ENCODE measurements around the gene ELOB. TPM values are rescaled to one million over a fixed set of nuclear protein-coding genes. Genes with fewer than 3 reads are reported as not detected.

The ELOB gene
- total RNA-seq, 1 donor from 2014 or later: 274 TPM

DNA sequence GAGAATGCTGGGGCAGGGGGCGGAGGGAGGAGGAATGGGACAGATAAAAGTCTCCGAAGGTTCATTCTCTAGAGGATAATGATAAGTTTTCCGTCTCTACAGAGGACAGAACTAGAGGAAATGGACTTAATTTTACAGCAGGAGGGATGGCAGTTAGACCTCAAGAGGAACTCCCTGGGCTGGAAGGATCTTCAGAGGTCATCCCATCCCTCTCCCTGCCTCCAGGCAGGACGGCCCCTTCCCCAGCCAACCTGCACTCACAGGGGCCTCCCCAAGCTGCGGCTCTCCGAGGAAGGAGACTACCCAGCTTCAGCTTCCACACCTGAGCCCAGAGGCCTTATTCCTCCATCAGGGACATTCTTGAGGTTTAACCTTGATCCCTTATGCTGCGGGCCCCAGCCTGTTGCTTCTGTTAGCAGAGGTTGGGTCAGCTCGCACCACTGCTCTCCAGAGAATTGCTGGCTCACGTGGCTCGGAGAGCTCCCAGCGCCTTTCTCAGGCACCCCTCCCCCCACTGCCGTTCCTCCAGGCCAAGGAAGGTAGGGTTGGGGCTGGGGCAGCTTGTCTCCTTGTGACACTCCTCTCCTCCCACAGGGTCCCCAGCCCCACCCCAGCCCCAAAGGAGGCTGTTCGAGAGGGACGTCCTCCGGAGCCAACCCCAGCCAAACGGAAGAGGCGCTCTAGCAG is 8.5 kb downstream of the ELOB start:
- DNase-seq (ENCODE audit: low spot score): no peak

DNA sequence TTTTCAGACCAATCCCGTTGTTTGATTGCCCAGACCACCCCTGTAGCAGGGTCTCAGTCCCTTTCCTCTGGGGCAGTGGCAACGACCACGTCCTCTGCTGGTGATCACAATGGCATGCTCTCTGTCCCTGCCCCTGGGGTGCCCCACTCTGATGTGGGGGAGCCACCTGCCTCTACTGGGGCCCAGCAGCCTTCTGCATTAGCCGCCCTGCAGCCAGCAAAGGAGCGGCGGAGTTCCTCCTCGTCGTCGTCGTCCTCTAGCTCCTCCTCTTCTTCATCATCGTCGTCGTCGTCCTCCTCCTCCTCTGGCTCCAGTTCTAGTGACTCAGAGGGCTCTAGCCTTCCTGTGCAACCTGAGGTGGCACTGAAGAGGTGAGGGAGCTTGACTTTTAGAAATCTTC is 9.2 kb downstream of the ELOB start:
- no peak for DNase-seq (ENCODE audit: low spot score)

DNA sequence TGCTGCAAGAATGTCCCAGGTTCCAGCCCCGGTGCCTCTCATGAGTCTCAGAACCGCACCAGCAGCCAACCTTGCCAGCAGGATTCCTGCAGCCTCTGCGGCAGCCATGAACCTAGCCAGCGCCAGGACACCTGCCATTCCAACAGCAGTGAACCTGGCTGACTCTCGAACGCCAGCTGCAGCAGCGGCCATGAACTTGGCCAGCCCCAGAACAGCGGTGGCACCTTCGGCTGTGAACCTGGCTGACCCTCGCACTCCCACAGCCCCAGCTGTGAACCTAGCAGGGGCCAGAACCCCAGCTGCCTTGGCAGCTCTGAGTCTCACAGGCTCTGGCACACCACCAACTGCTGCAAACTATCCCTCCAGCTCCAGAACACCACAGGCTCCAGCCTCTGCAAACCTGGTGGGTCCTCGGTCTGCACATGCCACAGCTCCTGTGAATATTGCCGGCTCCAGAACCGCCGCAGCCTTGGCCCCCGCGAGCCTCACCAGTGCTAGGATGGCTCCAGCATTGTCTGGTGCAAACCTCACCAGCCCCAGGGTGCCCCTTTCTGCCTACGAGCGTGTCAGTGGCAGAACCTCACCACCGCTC is 9.8 kb downstream of the ELOB start:
- DNase-seq (ENCODE audit: low spot score): no peak

DNA sequence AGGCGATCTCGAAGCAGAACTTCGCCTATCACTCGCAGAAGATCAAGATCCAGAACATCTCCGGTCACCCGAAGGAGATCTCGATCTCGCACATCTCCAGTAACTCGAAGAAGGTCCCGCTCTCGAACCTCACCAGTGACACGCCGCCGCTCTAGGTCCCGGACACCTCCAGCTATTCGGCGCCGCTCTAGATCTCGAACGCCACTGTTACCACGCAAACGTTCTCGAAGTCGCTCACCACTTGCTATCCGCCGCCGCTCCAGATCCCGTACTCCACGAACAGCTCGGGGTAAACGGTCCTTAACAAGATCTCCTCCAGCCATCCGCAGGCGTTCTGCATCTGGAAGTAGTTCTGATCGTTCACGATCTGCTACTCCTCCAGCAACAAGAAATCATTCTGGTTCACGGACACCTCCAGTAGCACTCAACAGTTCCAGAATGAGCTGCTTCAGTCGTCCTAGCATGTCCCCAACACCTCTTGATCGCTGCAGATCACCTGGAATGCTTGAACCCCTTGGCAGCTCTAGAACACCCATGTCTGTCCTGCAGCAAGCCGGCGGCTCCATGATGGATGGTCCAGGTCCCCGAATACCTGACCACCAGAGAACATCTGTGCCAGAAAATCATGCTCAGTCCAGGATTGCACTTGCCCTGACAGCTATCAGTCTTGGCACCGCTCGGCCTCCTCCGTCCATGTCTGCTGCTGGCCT is 10.5 kb downstream of the ELOB start:
- no peak for DNase-seq (ENCODE audit: low spot score)

DNA sequence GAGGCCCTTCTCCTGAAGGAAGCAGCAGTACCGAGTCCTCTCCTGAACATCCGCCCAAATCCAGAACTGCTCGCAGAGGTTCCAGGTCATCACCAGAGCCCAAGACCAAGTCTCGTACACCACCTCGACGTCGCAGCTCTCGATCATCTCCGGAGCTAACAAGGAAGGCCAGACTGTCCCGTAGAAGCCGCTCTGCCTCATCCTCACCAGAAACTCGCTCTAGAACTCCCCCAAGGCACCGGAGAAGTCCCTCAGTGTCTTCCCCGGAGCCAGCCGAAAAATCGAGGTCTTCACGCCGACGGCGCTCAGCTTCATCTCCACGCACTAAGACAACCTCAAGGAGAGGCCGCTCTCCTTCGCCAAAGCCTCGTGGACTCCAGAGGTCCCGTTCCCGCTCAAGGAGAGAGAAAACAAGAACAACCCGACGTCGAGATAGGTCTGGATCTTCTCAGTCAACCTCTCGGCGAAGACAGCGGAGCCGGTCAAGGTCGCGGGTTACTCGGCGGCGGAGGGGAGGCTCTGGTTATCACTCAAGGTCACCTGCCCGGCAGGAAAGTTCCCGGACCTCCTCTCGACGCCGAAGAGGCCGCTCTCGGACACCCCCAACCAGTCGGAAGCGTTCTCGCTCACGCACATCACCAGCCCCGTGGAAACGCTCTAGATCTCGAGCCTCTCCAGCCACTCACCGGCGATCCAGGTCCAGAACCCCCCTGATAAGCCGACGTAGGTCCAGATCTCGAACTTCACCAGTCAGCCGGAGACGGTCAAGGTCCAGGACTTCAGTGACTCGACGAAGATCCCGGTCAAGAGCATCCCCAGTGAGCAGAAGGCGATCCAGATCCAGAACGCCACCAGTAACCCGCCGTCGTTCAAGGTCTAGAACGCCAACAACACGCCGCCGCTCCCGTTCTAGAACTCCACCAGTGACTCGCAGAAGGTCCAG is 11.3 kb downstream of the ELOB start:
- DNase-seq (ENCODE audit: low spot score): no peak

DNA sequence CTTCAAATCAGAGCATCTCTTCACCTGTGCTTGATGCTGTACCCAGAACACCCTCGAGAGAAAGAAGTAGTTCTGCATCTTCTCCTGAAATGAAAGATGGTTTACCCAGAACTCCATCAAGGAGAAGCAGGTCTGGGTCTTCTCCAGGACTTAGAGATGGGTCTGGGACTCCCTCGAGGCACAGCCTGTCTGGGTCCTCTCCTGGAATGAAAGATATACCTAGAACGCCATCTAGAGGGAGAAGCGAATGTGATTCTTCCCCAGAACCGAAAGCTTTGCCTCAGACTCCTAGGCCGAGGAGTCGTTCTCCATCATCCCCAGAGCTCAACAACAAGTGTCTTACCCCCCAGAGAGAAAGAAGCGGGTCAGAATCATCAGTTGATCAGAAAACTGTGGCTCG is 12.4 kb downstream of the ELOB start:
- DNase-seq (ENCODE audit: low spot score): no peak

DNA sequence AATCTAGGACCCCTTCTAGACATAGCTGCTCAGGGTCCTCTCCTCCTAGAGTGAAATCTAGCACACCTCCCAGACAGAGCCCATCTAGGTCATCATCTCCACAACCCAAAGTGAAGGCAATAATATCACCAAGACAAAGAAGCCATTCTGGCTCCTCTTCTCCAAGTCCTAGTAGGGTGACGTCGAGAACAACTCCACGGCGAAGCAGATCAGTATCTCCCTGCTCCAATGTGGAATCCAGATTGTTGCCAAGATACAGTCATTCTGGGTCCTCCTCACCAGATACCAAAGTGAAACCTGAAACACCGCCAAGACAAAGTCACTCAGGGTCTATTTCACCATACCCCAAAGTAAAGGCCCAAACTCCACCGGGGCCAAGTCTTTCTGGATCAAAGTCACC is 13.9 kb downstream of the ELOB start:
- no peak for DNase-seq (ENCODE audit: low spot score)

DNA sequence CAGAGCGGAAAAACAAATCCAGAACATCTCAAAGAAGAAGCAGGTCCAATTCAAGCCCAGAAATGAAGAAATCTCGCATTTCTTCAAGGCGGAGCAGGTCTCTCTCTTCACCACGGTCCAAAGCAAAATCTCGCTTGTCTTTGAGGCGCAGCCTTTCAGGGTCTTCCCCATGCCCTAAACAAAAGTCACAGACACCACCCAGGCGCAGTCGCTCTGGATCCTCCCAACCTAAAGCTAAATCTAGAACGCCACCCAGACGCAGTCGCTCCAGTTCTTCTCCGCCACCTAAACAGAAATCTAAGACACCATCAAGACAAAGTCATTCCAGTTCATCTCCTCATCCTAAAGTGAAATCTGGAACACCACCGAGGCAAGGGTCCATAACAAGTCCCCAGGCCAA is 14.4 kb downstream of the ELOB start:
- DNase-seq (ENCODE audit: low spot score): no peak

DNA sequence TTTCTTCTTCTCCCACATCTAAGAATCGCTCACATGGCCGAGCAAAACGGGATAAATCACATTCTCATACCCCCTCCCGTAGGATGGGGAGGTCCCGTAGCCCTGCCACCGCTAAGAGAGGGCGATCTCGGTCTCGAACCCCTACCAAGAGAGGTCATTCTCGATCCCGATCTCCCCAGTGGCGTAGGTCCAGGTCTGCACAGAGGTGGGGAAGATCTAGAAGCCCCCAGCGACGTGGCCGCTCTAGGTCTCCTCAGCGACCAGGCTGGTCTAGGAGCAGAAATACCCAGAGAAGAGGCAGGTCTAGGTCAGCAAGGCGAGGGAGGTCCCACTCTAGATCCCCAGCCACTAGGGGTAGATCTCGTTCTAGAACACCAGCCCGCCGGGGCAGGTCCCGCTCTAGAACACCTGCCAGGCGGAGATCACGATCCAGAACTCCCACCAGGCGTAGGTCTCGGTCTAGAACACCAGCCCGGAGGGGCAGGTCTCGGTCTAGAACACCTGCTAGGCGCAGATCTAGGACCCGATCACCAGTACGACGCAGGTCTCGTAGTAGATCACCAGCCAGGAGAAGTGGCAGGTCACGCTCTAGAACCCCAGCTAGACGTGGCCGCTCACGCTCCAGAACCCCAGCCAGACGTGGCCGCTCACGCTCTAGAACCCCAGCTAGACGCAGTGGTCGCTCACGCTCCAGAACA is 15.0 kb downstream of the ELOB start:
- DNase-seq (ENCODE audit: low spot score): no peak

DNA sequence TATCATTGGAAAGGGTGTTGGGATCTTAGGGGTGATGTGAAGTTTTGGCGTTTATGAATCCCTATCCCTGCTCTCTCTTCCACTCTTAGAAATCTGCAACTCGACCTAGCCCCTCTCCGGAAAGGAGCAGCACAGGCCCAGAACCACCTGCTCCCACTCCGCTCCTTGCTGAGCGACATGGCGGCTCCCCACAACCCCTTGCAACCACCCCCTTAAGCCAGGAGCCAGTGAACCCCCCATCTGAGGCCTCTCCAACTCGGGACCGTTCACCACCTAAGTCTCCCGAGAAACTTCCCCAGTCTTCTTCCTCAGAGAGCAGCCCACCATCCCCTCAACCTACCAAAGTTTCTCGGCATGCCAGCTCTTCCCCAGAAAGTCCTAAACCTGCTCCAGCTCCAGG is 15.6 kb downstream of the ELOB start:
- DNase-seq (ENCODE audit: low spot score): no peak

DNA sequence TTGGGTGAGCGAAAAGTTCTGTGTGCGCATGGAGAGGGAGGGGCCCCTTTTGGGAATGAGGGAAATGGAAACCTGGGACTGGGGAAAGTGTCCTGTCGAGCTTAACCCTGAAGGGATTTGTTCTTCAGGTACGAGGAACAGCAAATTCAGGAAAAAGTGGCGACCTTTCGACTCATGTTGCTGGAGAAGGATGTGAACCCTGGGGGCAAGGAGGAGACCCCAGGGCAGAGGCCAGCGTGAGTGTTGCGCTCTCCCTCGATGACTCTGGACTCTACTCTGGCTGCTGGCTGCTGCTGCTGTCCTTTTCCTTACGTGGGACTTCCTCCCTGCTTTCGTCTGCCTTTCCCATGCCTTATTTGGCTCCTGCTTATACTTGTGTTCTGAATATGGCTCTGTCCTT is 19.7 kb downstream of the ELOB start:
- DNase-seq (ENCODE audit: low spot score): no peak

DNA sequence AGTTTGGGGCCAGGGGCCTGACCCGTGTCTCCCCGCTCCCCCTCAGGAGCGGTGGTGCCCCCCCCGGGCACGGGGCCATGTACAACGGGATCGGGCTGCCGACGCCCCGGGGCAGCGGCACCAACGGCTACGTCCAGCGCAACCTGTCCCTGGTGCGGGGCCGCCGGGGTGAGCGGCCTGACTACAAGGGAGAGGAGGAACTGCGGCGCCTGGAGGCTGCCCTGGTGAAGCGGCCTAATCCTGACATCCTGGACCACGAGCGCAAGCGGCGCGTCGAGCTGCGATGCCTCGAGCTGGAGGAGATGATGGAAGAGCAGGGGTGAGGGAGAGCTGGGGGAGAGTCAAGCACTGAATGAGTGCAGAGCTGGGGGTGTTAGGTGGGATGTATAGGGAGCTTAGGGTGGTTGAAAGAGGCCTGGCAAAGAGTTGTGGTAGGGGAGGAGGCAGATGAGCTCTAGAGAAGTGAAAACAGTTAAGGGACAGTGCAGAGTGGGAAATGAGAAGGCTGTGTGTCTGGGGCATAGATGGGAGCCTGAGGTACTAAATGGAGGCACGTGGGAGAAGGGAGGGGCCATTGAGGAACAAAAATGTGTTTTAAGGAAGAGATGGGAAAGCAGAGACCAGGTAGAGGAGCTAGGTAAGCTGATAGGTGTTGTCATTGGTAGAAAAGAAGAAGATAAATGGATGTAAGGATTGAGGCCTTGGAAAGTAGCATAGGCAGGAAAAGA is 20.6 kb downstream of the ELOB start:
- no peak for DNase-seq (ENCODE audit: low spot score)

DNA sequence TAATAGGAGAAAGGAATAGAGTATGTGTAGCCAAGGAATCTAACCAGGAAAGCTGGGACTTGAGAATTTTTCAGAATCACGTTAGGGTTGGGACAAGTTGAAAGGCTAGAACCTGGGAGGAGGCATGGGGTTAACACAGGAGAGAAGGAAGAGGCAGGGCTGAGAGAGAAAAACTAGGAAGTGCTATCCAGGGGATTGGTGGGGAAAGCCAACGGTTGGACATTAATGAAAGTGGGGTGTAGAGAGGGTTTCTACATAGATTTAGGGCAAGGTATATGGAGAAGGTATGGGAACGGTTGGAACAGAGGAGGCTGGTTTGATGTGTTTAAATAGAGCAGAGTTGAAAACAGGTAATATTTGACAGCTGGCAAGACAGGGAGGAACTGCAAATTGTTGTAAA is 21.9 kb downstream of the ELOB start:
- no peak for DNase-seq (ENCODE audit: low spot score)

DNA sequence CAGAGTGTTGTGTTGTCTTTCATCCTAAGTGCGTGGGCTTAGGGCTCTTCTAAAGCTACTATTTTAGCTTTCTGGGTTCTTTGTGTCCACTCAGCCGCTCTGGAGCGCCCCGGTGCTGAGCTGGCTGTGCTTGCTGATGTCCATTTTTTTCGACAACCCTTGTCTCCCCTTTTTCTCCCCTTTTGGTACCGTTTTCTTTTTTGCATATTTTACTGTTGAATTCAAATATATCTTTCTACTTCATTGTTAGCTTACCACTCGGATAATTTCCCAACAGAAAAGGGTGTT is 23.4 kb downstream of the ELOB start:
- DNase-seq (ENCODE audit: low spot score): no peak

DNA sequence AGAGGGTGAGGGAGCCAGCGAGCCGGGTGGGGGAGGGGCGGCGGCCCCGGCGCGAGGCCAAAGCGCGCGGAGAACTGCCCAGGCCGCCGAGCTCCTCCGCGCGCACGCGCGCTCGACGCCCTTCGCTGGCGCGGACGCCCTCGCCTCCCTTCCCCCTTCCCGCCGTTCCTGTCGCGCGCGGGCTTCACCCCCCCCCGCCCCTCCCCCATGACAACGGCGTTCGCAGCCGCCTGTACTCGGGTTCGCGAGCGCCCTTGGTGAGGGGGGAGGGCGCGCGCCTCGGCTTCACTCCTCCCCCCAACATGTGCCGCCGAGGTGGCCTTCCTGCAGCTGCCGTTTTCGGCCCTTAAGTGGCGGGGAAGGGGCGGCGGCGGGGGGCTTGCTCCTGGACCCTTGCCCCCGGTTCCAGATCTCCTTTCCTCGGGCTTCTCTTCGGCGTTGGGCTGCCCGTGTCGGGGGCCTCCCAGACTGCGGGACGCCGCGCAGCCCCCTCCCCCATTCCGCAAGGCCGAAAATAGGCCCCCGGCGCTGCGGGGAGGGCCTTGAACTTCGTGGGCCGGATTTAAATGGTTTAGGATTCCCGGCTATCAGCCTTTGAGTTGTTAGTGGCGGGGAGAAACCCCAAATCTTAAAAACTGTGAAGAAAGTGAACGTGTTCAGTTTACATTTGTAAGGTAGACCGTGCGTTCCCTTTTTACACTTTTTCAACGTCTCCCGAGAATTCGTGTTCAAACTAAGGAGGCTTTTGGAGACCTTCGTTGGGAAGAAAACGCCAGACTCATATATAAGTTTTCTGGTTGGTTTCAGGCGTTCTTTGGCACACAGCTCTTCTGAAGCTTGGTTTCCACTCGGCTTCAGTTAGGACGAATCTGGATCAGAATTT is 24.0 kb downstream of the ELOB start:
- DNase-seq (ENCODE audit: low spot score): peak; percentile 87

DNA sequence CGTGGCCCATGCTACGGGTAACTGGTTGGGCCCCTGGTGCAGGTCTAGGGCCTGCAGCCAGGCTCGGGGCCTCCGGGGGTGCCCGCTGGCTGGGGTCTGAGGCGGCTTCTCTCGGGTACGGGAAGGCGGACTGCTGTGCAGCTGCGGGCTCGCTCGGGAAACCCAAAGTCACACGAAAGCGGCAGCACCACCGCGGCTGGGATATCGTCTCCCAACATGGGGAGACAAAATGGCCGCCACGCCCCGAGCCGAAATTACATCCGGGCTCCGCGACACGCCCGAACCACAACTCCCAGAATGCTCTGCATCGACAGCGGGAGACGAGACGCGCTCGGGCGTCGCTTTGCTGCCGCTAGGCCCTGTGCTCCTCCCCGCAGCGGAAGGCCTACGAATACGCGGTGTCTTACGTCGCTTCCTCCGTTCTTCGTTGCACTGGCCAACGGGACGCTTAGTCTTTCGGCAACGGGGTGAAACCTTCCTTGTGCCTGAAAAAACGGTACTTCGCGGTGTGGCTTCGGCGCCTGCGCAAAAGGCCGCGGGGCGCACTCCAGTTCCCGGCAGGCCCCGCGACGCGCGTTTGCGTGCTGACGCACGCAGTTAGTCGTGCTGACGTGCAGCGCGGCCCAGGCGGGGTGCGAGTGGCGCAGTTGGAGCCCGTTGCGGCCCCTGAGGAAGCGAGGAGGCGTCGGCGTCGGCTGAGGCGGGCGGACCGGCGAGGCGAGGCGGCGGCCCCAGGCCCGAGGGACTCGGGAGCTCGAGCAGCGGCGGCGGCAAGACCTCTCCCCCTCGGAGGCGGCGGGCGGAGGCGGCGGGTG is 24.8 kb downstream of the ELOB start, which contains the start of gene SRRM2:
TSS of gene SRRM2 (plus strand) at position 604 of the 815 bp plus-strand sequence. CDS start 3,727 bp downstream, outside the sequence.
- DNase-seq (ENCODE audit: low spot score): peak; percentile 95

DNA sequence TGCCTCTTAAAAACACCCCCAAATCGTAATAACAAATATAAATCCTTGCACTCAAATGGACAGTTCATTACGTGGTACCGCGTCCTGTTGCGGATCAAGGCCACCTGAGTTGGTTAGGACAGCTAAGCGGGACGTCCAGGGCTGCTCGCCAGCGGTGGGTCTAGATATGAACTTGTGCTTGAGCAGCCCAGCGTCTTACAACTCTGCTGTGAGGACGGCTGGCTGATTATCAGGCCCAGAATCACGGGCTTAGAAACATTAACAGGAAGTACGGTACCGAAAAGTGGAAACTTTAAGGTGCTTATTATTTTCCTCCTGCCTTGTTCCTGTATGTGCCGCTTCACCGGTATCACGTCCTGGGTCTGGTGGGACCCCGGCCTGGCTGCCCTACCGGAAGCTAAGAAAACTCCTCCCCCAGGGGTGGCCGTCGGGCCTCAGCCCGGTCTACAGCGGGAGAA is 25.5 kb downstream of the ELOB start:
- no peak for DNase-seq (ENCODE audit: low spot score)

DNA sequence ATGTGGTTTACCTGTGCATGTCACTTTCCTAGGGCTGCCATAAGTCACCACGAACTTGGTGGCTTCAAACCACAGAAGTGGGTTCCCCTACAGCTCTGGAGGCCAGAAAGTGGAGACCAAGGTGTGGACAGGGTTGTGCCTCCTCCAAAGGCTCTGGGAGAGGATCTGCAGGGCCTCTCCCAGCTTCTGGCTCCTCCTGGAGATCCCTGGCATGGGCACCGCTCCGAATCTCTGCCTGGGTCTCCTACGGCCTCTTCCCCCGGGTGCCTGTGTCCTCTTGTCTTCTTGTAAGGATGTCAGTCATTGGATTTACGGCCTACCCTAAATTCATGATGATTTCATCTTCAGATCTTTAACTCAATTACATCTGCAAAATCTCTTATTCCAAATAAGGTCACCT is 27.1 kb downstream of the ELOB start:
- DNase-seq (ENCODE audit: low spot score): no peak

DNA sequence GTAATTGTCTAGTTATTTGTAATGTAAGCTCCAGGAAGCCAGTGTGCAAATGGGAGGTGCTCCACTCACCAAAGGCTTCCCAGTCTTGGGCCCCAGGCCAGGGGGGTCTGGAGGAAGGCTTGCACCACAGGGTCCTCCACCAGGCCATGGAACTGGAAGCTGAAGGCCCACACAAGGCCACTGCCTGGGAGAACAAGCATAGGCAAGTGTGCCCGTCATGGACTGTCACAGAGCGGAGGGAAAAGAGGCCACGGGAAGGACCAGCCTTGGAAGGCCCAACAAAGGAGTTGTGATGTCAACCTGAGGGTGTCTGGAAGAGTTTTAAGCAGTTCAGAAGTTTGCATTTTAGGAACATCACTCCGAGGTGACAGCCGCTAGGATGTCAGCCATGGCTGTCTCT is 27.6 kb downstream of the ELOB start:
- DNase-seq (ENCODE audit: low spot score): no peak

All from ureter (tissue), 1 donor.